Mesenteric fat pad (tissue), 1 donor: ENCODE measurements around the gene KIAA0930. TPM values are rescaled to one million over a fixed set of nuclear protein-coding genes. Genes with fewer than 3 reads are reported as not detected.
"Not testable (repeated sequence)": the region's sequence is repeated elsewhere in the genome, so short reads cannot be mapped to it uniquely, and the experiment has no call there.

Experiments used
- DNase-seq: peaks from one replicate; pipeline ENCODE4 v3.0.0-alpha.2; 2020; ENCODE audit warnings: low spot score
- total RNA-seq: library from RNA; stranded (reverse); fragmentation: NEBNext Ultra II Directional; extraction: Animal tissue kit (Norgen Biotek cat#: 25700); gene quantifications from one replicate; pipeline ENCODE4 v1.2.1, GENCODE V29; 2021
- donor health status: DM: yes; HTN: yes; CAD: no.

KIAA0930 gene
- total RNA-seq, 1 donor from 2014 or later = 65.7 TPM

DNA sequence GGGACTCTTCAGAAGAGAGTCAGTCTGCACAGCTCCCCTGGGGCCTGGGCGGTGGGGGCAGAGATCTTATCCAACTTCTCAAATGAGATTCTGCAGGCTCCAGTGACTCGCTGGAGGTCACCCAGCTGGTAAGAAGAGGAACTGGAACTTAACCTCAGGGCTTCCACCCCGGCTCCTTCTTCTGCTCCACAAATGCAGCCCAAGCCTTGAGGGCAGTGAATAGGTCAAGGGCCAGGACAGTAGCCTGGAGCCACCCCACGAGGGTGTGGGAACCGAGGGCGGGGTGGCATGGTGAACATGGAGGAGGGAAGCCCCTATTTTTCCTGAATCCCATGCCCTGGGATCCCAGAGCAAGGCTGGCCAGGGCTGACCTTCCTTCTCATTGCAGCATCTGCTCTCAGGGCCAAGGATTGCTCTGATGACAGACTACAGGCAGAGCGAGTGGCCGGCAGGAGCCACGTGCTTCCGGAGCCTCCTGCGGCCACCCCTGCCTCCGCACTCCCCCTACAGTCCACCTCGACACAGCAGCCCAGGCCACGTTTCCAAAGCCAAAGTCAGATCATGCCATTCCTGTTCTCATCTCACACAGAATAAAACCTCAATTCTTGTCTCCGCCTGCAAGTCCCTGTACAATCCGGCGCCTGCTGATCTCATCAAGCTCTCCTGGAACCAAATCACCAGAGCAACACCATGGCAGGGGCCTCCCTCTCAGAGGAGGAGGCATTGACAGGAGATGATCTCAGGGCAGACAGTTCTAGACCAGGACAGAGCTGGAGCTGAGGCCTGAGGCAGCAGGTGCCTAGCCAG lies 23.0 kb upstream of the KIAA0930 start:
- no peak for DNase-seq

- no peak for DNase-seq
Measured at GRCh38 chr22:45262931-45263462, 22.3 kb upstream of the KIAA0930 start.

- DNase-seq = no peak
Measured at GRCh38 chr22:45262195-45262930, 21.7 kb upstream of the KIAA0930 start.

DNA sequence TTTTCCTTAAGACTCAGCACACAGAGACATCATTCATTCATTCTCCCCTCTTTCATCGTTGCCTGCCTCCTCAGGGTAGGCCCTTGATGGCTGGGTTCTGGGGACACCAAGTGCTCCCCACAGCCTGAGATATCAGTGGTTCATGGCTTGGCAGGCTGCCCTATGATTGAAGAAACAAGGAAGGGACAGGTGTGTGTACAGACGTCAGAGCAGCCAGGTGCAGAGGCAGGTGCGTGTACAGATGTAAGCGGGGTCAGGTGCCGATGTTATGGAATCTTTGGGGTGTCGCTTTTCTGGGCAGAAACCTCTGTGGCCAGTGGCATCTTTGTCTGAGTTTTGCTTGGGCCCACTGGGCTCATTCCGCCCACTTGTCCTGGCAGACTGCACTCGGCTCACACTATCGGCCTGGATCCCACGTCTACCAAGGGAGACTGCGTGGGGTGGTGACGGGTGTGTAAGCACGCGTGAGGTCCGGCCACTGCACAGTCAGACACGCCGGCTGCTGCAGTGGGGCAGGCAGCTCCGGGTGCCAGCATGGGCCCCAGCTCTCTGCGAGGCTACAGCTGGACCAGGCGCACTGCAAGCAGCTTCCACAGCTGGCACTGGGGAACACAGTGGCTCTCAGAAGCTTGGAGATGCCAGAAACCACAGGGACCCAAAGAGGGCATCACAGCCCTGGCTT lies 20.9 kb upstream of the KIAA0930 start:
- DNase-seq = no peak

DNA sequence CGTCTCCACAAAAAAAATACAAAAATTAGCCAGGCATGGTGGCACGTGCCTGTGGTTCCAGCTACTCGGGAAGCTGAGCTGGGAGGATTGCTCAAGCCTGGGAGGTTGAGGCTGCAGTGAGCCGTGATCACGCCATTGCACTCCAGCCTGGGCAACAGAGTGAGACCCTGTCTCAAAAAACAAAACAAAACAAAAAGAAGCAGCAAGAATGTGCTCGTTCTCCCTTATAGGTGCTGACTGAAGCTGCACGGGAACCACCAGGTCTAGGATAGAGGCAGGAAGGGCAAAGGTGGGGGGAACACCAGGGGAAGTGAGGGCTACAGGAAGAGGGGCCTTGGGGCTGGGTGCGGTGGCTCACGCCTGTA lies 19.7 kb upstream of the KIAA0930 start:
- not testable (repeated sequence) for DNase-seq

- DNase-seq = no peak
Measured at GRCh38 chr22:45259754-45260394, 19.2 kb upstream of the KIAA0930 start.

GRCh38 chr22:45257941-45258340 lies 17.2 kb upstream of the KIAA0930 start:
- DNase-seq = not testable (repeated sequence)

DNA sequence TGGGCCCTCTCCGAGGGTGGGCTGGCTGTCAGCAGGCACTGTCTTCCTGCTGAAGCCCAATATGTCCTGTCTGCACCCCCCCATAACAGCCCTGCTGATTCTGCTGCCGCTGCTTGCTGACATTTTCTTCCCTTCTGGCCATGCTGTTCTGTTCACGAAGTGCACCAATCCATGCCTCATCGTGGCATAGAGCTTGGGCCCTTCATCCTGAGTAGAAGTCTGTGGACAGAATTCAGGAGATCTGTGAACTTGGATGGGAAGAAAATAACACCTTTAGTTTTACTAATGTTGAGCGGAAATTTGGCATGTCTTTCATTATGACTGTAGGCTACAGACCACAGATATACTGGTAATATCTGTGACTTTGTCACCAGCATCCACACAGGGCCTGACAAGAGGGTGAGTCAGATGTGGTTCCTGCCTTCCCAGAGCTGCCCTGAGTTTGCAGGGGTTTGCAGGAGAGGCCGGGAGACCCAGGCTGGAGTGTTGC lies 14.1 kb upstream of the KIAA0930 start:
- no peak for DNase-seq

DNA sequence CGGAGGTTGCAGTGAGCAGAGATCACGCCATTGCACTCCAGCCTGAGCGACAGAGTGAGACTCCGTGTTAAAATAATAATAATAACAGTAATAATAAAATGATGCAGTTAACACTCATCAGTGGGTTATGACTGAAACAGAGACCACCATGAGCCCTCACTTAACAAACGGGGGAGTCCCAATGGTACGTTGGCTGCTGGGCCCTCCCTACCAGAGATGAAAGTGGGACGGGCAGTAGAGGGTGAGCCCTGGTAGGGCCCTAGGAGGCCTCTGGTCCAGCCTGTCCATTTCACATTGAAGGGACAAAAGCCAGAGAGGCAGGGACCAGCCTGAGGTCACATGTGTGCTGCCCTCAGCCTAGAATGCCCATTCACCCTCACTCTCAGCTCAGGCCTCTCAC lies 13.7 kb upstream of the KIAA0930 start:
- DNase-seq = no peak

GRCh38 chr22:45253039-45253641 lies 12.4 kb upstream of the KIAA0930 start:
- DNase-seq = no peak

- DNase-seq = no peak
Measured at GRCh38 chr22:45251825-45252224, 11.1 kb upstream of the KIAA0930 start.

DNA sequence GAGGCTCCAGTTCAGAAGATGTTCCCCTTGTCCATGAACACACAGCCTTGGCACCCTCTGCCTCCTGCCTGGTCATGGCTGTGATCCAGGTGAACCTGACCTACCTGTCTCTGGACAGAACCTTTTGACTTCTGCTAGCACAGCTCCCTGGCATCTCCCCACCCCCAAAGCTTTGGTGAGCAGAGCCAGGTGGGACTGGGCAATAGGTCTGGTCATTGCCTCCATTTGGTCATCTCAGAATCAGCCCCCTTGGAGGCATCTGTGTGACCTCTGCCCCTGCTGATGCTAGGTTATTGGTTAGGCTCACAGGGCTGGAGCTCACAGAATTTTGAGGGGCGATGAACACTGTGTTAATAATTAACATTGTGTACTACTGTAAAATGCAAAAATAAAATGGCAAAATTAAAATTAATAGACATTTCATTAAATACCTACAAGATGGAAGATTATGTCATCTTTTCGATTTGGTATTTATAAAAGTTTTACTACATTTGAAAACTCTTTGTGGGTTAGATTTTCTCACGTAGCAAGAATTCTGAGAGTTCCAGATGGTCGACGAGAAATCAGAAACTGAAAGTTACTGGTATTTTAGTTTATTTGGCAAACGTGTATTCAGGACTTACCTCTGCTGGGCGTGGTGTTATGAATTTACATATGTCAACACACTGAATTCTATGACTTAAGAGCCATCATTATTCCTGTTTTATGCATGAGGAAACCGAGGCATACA lies 8.3 kb upstream of the KIAA0930 start:
- DNase-seq = no peak

DNA sequence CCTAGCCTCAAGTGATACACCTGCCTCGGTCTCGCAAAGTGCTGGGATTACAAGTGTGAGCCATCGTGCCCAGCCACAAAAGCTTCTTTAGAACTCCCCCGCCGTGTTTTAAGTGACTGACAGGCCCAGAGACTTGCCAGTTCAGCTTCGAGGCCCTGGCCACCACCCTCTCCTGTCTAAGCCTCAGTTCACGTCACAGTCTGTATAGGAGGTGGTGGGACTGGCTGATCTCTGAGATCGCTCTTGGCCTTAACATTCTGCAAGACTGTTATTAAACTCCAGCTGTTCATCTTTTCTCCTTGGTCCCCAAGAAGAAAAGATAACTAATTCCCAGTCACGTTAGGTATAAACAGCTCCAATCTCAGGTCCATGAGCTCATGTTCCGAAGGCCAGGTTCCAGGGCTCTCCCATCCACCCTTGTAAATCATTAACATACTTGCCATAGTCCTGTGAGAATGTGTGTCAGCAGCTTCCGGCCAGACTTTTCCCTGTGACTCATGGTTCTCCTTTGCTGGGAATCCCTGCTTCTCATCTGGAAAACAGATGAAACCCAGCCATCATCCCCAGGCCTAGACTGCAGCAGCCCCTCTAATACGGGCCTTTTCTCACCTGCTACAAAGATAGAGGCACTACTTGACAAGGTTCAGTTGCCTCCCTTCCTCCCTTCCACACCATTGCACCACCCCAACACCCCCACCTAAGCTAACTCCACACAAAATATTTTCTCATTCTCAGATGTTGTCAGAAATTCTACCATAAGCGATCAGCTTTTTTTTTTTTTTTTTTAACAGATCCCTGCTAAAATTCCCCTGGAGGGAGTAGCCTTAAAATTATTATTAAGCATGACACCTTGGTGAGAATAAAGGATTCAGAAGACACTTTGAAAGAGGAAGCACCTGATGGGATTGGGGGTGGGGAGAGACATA lies 5.6 kb upstream of the KIAA0930 start:
- no peak for DNase-seq

DNA sequence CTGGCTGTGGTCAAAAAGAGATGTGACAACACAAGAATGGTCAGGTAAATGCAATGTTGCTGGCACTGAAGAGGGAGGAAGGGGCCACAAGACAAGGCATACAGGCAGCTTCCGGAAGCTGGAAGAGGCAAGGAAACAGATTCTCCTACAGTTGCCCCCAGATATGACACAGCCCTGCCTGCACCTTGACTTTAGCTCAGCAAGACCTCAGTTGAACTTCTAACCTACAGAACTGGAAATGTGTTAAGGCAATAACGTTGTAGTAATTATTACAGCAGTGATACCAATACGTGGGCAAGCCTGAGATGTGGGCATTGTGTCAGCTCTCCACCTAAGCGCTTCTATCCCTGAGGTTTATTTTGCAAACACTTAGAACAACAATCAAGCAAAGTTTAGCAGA lies 4.2 kb upstream of the KIAA0930 start:
- DNase-seq = no peak

DNA sequence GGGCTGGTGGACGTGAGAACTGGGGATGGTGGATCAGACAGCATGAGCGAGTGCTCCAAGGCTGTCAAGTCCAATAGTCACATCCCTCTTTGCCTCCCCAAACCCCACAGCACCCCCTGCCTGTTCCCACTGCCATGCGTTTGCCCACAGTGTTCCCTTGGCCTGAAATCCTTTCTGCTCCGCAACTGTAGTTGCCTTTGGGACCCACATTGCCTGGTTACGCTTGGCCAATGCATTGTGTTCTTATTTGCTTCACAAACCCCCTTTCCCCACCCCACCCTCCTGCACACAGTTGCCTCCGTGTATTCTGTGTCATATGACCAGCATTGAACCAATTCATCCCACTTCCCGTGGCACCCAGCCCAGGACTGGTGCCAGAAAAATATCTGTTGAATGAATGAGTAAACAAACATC lies 2.1 kb upstream of the KIAA0930 start:
- DNase-seq = no peak

DNA sequence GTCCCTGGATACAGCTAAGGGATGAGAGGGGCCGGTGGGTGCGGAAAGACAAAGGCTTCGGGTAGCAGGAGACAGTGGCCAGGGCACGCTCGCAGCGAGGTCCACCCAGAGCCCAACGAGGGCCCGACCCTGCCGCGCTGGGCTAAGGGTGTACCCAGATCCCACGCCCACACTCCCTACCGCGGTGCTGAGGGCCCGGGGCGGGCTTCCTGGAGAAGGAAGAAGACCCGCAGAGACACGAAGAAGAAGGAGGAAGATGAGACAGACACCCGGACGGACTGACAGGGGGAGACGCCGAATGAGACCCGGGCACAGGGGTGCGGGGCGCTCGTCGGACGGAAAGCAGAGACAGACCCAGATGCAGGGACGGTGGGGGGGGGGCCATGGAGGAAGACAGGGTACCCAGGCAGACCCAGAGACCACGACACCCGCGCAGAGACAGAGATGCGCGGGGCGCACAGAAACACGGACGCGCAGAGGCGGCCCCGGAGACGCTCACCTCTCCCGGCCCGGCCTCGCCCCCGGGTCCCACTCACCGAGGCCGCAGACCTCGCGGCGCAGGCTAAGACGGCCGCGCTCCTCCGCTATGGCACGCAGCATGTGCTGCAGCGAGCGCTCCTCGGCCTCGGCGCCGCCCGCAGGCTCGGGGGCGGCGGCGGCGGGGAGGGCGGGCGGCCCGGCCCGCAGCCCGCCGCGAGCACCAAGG lies 437 bp downstream of the KIAA0930 start:
- no peak for DNase-seq

DNA sequence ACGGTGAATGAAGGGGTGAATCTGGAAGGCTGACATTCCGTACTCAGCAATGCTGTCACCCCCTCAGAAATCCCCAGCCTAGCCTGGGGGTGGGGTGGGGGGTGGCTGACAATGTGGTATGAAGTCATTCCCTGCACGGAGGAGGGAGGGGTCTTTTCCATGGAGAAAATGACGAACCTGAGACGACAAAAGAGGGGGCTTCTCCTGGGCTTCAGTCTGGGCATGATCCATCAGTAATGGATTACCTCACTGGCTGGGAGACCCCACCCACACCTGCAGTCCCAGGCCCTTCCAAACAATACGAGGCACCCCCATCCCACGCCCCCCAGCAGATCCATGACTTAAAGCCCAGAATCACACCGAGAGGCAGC lies 1.0 kb downstream of the KIAA0930 start:
- DNase-seq = no peak

DNA sequence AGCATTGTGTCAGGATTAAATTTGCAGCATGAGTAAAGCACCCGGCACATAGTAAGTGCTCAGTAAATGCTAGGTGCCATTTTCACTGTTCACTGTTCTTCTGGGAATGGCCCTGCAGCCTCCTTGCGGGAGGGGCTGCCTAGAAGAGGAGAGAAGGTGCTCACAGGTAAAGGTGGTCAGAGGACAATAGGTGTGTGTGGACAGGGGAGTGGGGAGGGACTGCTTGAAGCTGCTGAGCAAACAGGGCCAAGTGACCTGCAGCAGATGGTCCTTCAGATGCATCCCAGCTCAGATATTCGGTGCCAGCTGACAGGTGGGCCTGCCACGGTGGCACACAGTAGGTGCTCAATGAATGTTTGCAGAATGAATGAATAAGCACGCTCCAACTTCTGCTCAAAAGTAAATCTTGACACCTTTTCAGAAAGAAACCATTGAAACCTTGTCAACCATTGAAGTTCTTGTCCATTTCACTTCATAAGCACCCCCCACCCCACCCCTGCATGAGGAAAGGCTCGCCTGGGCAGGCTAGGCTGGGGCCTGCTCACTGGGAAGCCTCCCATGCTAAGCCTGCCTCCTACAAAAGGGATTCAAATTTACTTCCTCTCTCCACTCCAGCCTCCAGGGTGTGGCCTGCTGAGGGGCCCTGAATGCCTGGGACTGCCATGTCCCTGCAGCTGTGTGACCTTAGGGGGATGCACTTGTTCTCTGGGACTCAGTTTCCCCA lies 1.6 kb downstream of the KIAA0930 start:
- DNase-seq = no peak
